ENCODE results near the gene SDF2L1.
"Not testable (repeated sequence)": the region's sequence is repeated elsewhere in the genome, so short reads cannot be mapped to it uniquely, and the experiment has no call there.

The SDF2L1 gene

GRCh38 chr22:21613553-21614233 lies 28.4 kb upstream of the SDF2L1 start:
- ATAC-seq: no peak
- TF ChIP-seq GLIS3 (CRISPR knock-in tag; IDR thresholded peaks at IDR 0.05) (no peak), SNAI2 (CRISPR knock-in tag; IDR thresholded peaks at IDR 0.05) (no peak), CREB5 (CRISPR knock-in tag; IDR thresholded peaks at IDR 0.05; ENCODE audit: low read depth) (no peak), ZFP30 (CRISPR knock-in tag; IDR thresholded peaks at IDR 0.05) (no peak), BACH2 (CRISPR knock-in tag; IDR thresholded peaks at IDR 0.05; ENCODE audit: borderline replicate concordance) (no peak), ZNF70 (CRISPR knock-in tag; IDR thresholded peaks at IDR 0.05) (no peak), CSRNP3 (CRISPR knock-in tag; IDR thresholded peaks at IDR 0.05) (no peak), PATZ1 (CRISPR knock-in tag; IDR thresholded peaks at IDR 0.05; ENCODE audit: borderline replicate concordance) (no peak), ARNTL (CRISPR knock-in tag; IDR thresholded peaks at IDR 0.05; ENCODE audit: borderline replicate concordance, low read depth) (no peak), CSDC2 (CRISPR knock-in tag; IDR thresholded peaks at IDR 0.05) (no peak), ZFP3 (CRISPR knock-in tag; IDR thresholded peaks at IDR 0.05) (no peak), TOX (CRISPR knock-in tag; IDR thresholded peaks at IDR 0.05; ENCODE audit: borderline replicate concordance) (no peak), ZC3H10 (CRISPR knock-in tag; IDR thresholded peaks at IDR 0.05) (no peak), RARB (CRISPR knock-in tag; IDR thresholded peaks at IDR 0.05) (no peak), TSHZ2 (CRISPR knock-in tag; IDR thresholded peaks at IDR 0.05) (no peak), ZNF565 (CRISPR knock-in tag; conservative IDR thresholded peaks at IDR 0.05; ENCODE audit: low read depth) (no peak), ISL1 (CRISPR knock-in tag; IDR thresholded peaks at IDR 0.05) (no peak), TCF4 (CRISPR knock-in tag; IDR thresholded peaks at IDR 0.05; ENCODE audit: borderline replicate concordance) (no peak), ESRRG (CRISPR knock-in tag; IDR thresholded peaks at IDR 0.05) (no peak), POU6F1 (CRISPR knock-in tag; IDR thresholded peaks at IDR 0.05; ENCODE audit: borderline replicate concordance, low read depth) (no peak)

- TF ChIP-seq PATZ1 (CRISPR knock-in tag; IDR thresholded peaks at IDR 0.05; ENCODE audit: borderline replicate concordance) (no peak), ISL1 (CRISPR knock-in tag; IDR thresholded peaks at IDR 0.05) (no peak), ZNF565 (CRISPR knock-in tag; conservative IDR thresholded peaks at IDR 0.05; ENCODE audit: low read depth) (no peak), ZC3H10 (CRISPR knock-in tag; IDR thresholded peaks at IDR 0.05) (no peak), CREB5 (CRISPR knock-in tag; IDR thresholded peaks at IDR 0.05; ENCODE audit: low read depth) (no peak)
These were observed 26.4 kb upstream of the SDF2L1 start for GRCh38 chr22:21615731-21616130.

GRCh38 chr22:21617337-21617736 lies 24.8 kb upstream of the SDF2L1 start:
- not testable (repeated sequence) for ATAC-seq

More at GRCh38 chr22:21615731-21616130, 26.4 kb upstream of the SDF2L1 start:
- no peak for ATAC-seq
